Lower leg skin (tissue), 3 donors: ENCODE measurements around the gene CSGALNACT2.

Experiments used
- CTCF ChIP-seq, 3 donors: fragments of 450-650 bp; IDR thresholded peaks; one replicate each; pipeline ENCODE4 v1.5.1; 2016; ENCODE audit warnings: antibody characterized with exemption in 3 of 3, mild to moderate bottlenecking in 3 of 3, moderate library complexity in 2 of 3
- POLR2A ChIP-seq, 2 donors: fragments of 450-650 bp; IDR thresholded peaks; one replicate each; pipeline ENCODE4 v1.6.1; 2016 to 2017; ENCODE audit warnings: antibody characterized with exemption in 2 of 2, mild to moderate bottlenecking in 1 of 2, moderate library complexity in 1 of 2

GRCh38 chr10:43123361-43124093 is 14.7 kb upstream of the CSGALNACT2 start:
- TF ChIP-seq POLR2A (IDR thresholded peaks at IDR 0.05) (no peak), CTCF (IDR thresholded peaks at IDR 0.05) (no peak)
